H1 (cell line): ENCODE results near the gene CEP128. TPM values are rescaled to one million over a fixed set of nuclear protein-coding genes. Genes with fewer than 3 reads are reported as not detected.

Experiments
- CTCF ChIA-PET: fragments of 300-600 bp; sonication (Branson Sonifier 250); formaldehyde crosslinking; loops from one replicate; lab custom pipeline; 2021; ENCODE audit not compliant: partially characterized antibody; lab: Charles Lee
- POLR2A ChIA-PET: fragments of 300-600 bp; sonication (Branson Sonifier 250); formaldehyde crosslinking; loops from one replicate; lab custom pipeline; 2021; ENCODE audit warnings: inconsistent platforms; ENCODE audit not compliant: partially characterized antibody; lab: Charles Lee
- DNase-seq, 2 experiments: peaks; one replicate each; pipeline versions ENCODE4 v3.0.0 to v3.0.0-alpha.2; 2010 to 2022; ENCODE audit warnings: low spot score in 2 of 2, low read depth in 1 of 2, mixed read lengths in 1 of 2
- FAIRE-seq: peaks from 2 replicates; lab custom pipeline; 2011; peaks lifted over from hg19 to GRCh38; lab: Jason Lieb, UNC
- H2AFZ ChIP-seq: 2 replicates; pipeline ENCODE4 v1.8.1; 2012; ENCODE audit warnings: low read length, inconsistent platforms
- H2AK5ac ChIP-seq: 2 replicates; pipeline ENCODE4 v1.6.1; 2013; ENCODE audit warnings: low read depth, low read length
- H2BK120ac ChIP-seq: replicated peaks from 2 replicates; pipeline ENCODE3; 2013; ENCODE audit warnings: low read depth, low read length, inconsistent platforms
- H2BK12ac ChIP-seq: 2 replicates; pipeline ENCODE4 v1.6.1; 2013; ENCODE audit warnings: low read depth, low read length
- H2BK15ac ChIP-seq: 2 replicates; pipeline ENCODE4 v1.6.1; 2013; ENCODE audit warnings: low read length
- H2BK20ac ChIP-seq: 2 replicates; pipeline ENCODE4 v1.6.1; 2013; ENCODE audit warnings: low read length
- H2BK5ac ChIP-seq: 2 replicates; pipeline ENCODE4 v1.6.1; 2013; ENCODE audit warnings: low read depth, low read length
- H3K14ac ChIP-seq: 2 replicates; pipeline ENCODE4 v1.6.1; 2013; ENCODE audit warnings: inconsistent platforms; ENCODE audit not compliant: insufficient read length
- H3K18ac ChIP-seq: 2 replicates; pipeline ENCODE4 v1.6.1; 2013; ENCODE audit warnings: low read length; ENCODE audit errors: extremely low read depth
- H3K23ac ChIP-seq: 2 replicates; pipeline ENCODE4 v1.6.1; 2013; ENCODE audit warnings: inconsistent platforms; ENCODE audit not compliant: insufficient read length
- H3K23me2 ChIP-seq: 2 replicates; pipeline ENCODE4 v1.6.1; 2013; ENCODE audit warnings: low read depth, low read length
- H3K27ac ChIP-seq: 2 replicates; pipeline ENCODE4 v1.6.1; 2011; ENCODE audit warnings: low read depth, low read length, inconsistent platforms
- H3K27me3 ChIP-seq, 4 experiments: replicated peaks in 1 of 4; 1 replicate in 1 of 4; 2 replicates in 3 of 4; pipeline versions ENCODE4 v1.6.1 to v1.8.1; 2011 to 2013; ENCODE audit warnings: low read length in 3 of 4, mild to moderate bottlenecking in 3 of 4, inconsistent platforms in 2 of 4, mixed read lengths in 2 of 4, moderate library complexity in 1 of 4; ENCODE audit not compliant: control insufficient read depth in 3 of 4, insufficient read depth in 3 of 4; ENCODE audit errors: extremely low read depth in 1 of 4
- H3K36me3 ChIP-seq, 4 experiments: 2 replicates each; pipeline versions ENCODE4 v1.6.1 to v1.8.1; 2011 to 2013; ENCODE audit warnings: mild to moderate bottlenecking in 4 of 4, low read length in 3 of 4, moderate library complexity in 2 of 4, control low read depth in 1 of 4, inconsistent platforms in 1 of 4; ENCODE audit not compliant: insufficient read depth in 4 of 4, control insufficient read depth in 2 of 4
- H3K4ac ChIP-seq: replicated peaks from 2 replicates; pipeline ENCODE3; 2013; ENCODE audit warnings: low read length, low read depth, mixed read lengths, inconsistent platforms; ENCODE audit not compliant: insufficient read length
- H3K4me1 ChIP-seq, 4 experiments: replicated peaks in 1 of 4; 1 replicate in 1 of 4; 2 replicates in 3 of 4; pipeline versions ENCODE4 v1.6.1 to v1.8.1; 2011 to 2013; ENCODE audit warnings: low read length in 3 of 4, inconsistent platforms in 2 of 4, mixed read lengths in 1 of 4; ENCODE audit not compliant: insufficient read depth in 4 of 4, control insufficient read depth in 3 of 4
- H3K4me2 ChIP-seq, 2 experiments: 2 replicates each; pipeline versions ENCODE4 v1.6.1 to v1.8.1; 2011 to 2013; ENCODE audit warnings: low read depth in 2 of 2, low read length in 2 of 2, control low read depth in 1 of 2, inconsistent platforms in 1 of 2, mild to moderate bottlenecking in 1 of 2; ENCODE audit not compliant: insufficient read depth in 1 of 2
- H3K4me3 ChIP-seq, 4 experiments: fragments of 200-600, 300-600 bp in 1 of 4; sonication (generic), shearing (Covaris generic), sonication (Bioruptor Twin) in 1 of 4; 2 replicates each; pipeline versions ENCODE4 v1.5.1 to v1.8.1; 2011 to 2016; ENCODE audit warnings: low read length in 4 of 4, low read depth in 3 of 4, control low read depth in 2 of 4, inconsistent platforms in 2 of 4, mild to moderate bottlenecking in 2 of 4, mixed read lengths in 1 of 4, moderate library complexity in 1 of 4; ENCODE audit not compliant: insufficient read depth in 2 of 4; ENCODE audit errors: extremely low read depth in 1 of 4
- H3K56ac ChIP-seq: replicated peaks from 2 replicates; pipeline ENCODE3; 2013; ENCODE audit warnings: low read depth, mild to moderate bottlenecking, mixed read lengths, low read length, inconsistent platforms; ENCODE audit not compliant: insufficient read length
- H3K79me1 ChIP-seq: 2 replicates; pipeline ENCODE4 v1.6.1; 2013; ENCODE audit warnings: low read depth, low read length, control low read depth
- H3K79me2 ChIP-seq, 2 experiments: 2 replicates each; pipeline versions ENCODE4 v1.6.1 to v1.8.1; 2012 to 2013; ENCODE audit warnings: low read length in 2 of 2, mild to moderate bottlenecking in 2 of 2, inconsistent platforms in 1 of 2; ENCODE audit not compliant: insufficient read depth in 2 of 2, control insufficient read depth in 1 of 2
- H3K9ac ChIP-seq, 4 experiments: replicated peaks in 1 of 4; 1 replicate in 1 of 4; 2 replicates in 3 of 4; pipeline versions ENCODE4 v1.6.1 to v1.8.1; 2011 to 2013; ENCODE audit warnings: low read depth in 3 of 4, low read length in 3 of 4, control low read depth in 2 of 4, mild to moderate bottlenecking in 2 of 4, moderate library complexity in 2 of 4, inconsistent platforms in 1 of 4; ENCODE audit errors: extremely low read depth in 1 of 4
- H3K9me3 ChIP-seq, 2 experiments: 2 replicates each; pipeline versions ENCODE4 v1.6.1 to v1.8.1; 2012 to 2013; ENCODE audit warnings: mild to moderate bottlenecking in 2 of 2, moderate library complexity in 2 of 2, control low read depth in 1 of 2, inconsistent platforms in 1 of 2, low read depth in 1 of 2, low read length in 1 of 2, mixed read lengths in 1 of 2; ENCODE audit not compliant: insufficient read depth in 2 of 2
- H4K20me1 ChIP-seq, 2 experiments: replicated peaks in 1 of 2; 2 replicates each; pipeline versions ENCODE3 to v1.8.1; 2011 to 2013; ENCODE audit warnings: inconsistent platforms in 2 of 2, low read length in 2 of 2, mild to moderate bottlenecking in 1 of 2; ENCODE audit not compliant: insufficient read depth in 2 of 2, control insufficient read depth in 1 of 2
- H4K5ac ChIP-seq: 2 replicates; pipeline ENCODE4 v1.6.1; 2013; ENCODE audit warnings: low read length, low read depth, mixed read lengths, inconsistent platforms; ENCODE audit not compliant: insufficient read length
- H4K8ac ChIP-seq: 2 replicates; pipeline ENCODE4 v1.8.0; 2013; ENCODE audit warnings: mild to moderate bottlenecking, moderate library complexity, low read length, inconsistent platforms; ENCODE audit not compliant: insufficient read depth; ENCODE audit errors: extremely low read depth
- H4K91ac ChIP-seq: replicated peaks from 2 replicates; pipeline ENCODE3; 2013; ENCODE audit warnings: low read length, mixed read lengths, inconsistent platforms; ENCODE audit not compliant: insufficient read length
- BACH1 ChIP-seq: IDR thresholded peaks from 2 replicates; pipeline ENCODE4 v1.6.1; 2012; ENCODE audit warnings: low read length, improper control_type of control experiment
- BCL11A ChIP-seq, 2 experiments: IDR thresholded peaks; one replicate each; pipeline ENCODE4 v1.6.1; 2011; ENCODE audit warnings: low read depth in 2 of 2, low read length in 2 of 2, mild to moderate bottlenecking in 2 of 2
- EZH2 ChIP-seq: fragments of 200-600 bp; sonication (generic); IDR thresholded peaks from 2 replicates; pipeline ENCODE4 v1.7.1; 2012; ENCODE audit warnings: low read depth, mild to moderate bottlenecking, moderate library complexity, low read length, inconsistent platforms; ENCODE audit not compliant: severe bottlenecking
- JUND ChIP-seq: IDR thresholded peaks from 2 replicates; pipeline ENCODE4 v1.6.1; 2011; ENCODE audit warnings: mild to moderate bottlenecking, improper control_type of control experiment, low read length
- KDM1A ChIP-seq: fragments of 200-600, 300-600 bp; sonication (generic); IDR thresholded peaks from 2 replicates; pipeline ENCODE4 v1.7.1; 2016; ENCODE audit warnings: mild to moderate bottlenecking, low read length, borderline replicate concordance
- NANOG ChIP-seq: IDR thresholded peaks from 2 replicates; pipeline ENCODE4 v1.6.1; 2011; ENCODE audit warnings: low read length, low read depth, mild to moderate bottlenecking, inconsistent platforms; ENCODE audit not compliant: insufficient read depth, poor library complexity, severe bottlenecking
- SAP30 ChIP-seq: fragments of 300-600 bp; sonication (generic); IDR thresholded peaks from 2 replicates; pipeline ENCODE4 v1.7.1; 2012; ENCODE audit warnings: low read length, moderate library complexity, mild to moderate bottlenecking, inconsistent platforms; ENCODE audit not compliant: insufficient read depth, insufficient replicate concordance
- WGBS, 2 experiments: shearing (Covaris generic) in 1 of 2; methylation state at CpG; one replicate each; pipeline versions ENCODE4 v1.1.6 to v1.1.7; 2013 to 2015; ENCODE audit warnings: low lambda C conversion rate in 2 of 2, mixed read lengths in 2 of 2, inconsistent platforms in 1 of 2, low coverage in 1 of 2, missing lambda C conversion rate in 1 of 2; ENCODE audit not compliant: insufficient replicate concordance in 2 of 2, insufficient coverage in 1 of 2, insufficient read length in 1 of 2; ENCODE audit errors: extremely low coverage in 1 of 2, missing lambda C conversion rate in 1 of 2; 5-methylcytosine and 5-hydroxymethylcytosine counted together
- polyA plus RNA-seq, 7 experiments: library from polyadenylated mRNA; depleted of rRNA in 3 of 7; stranded (reverse) in 5 of 7; unstranded in 2 of 7; fragments of >200 nt in 5 of 7; fragments of 200-250 nt in 2 of 7; gene quantifications; 1 replicate in 5 of 7; 2 replicates in 1 of 7; 4 replicates in 1 of 7; pipeline versions ENCODE4 v1.2.1 to v1.2.3, GENCODE V29; 2011 to 2013; ENCODE audit warnings: missing spikeins in 2 of 7, mixed read lengths in 2 of 7
- total RNA-seq: library from RNA; stranded (reverse); fragmentation: NEBNext Ultra II Directional; extraction: Animal tissue kit (Norgen Biotek cat#: 25700); gene quantifications from 2 replicates; pipeline ENCODE4 v1.2.1, GENCODE V29; 2021
- TF ChIP-seq, protein P1 (sequence below): IDR thresholded peaks from 2 replicates; pipeline ENCODE4 v1.6.1; 2012; ENCODE audit warnings: inconsistent platforms

CEP128 gene
- total and polyA plus RNA-seq, 2 of the 8 experiments (the other 6 are each of a cell fraction or from before 2014, with no cell fraction given), result 1.9 to 17.0 TPM

GRCh38 chr14:80906946-80907345 is 34.6 kb downstream of the CEP128 start:
- Histone ChIP-seq H3K79me2 (no peaks in the 10 kb centered on the region), H2BK20ac (no peak overlapping the region), H3K23me2 (no peaks in the 10 kb centered on the region), H3K9me3 (no peaks in the 10 kb centered on the region), H3K79me1 (no peaks in the 10 kb centered on the region), H3K23ac (no peak overlapping the region), H4K91ac (no peak overlapping the region), H3K14ac (no peak overlapping the region), H3K4me1 (0 out of 7 replicates have a peak, but pooled peaks cover 0 to under 1% (median 0%) of the 10 kb centered on the region in 4 experiments), H2BK12ac (no peak overlapping the region), H3K9ac (no peak overlapping the region), H3K4me2 (no peak overlapping the region), H3K36me3 (no peaks in the 10 kb centered on the region), H3K4me3 (no peak overlapping the region), H2BK5ac (no peak overlapping the region), H2AK5ac (no peak overlapping the region), H3K27ac (no peak overlapping the region), H3K27me3 (no peaks in the 10 kb centered on the region), H2BK120ac (no peak overlapping the region), H3K56ac (no peak overlapping the region)
- WGBS, 2 experiments, result 84% methylated on average over 4 of the region's 4 CpGs; no CpG with 5 or more reads in 1 of the 2 experiments
- ChIA-PET CTCF (interaction anchor here (0.7 kb wide), 1 partner anchor 432 kb away, joined by 3 read pairs; no protein-coding TSS in a partner anchor), POLR2A (interaction anchor here (1.3 kb wide), 2 partner anchors 9 to 206 kb away, joined by 3 read pairs; no protein-coding TSS in a partner anchor)
- DNase-seq (no peak), FAIRE-seq (no peak)
- TF ChIP-seq BACH1, result no peak
- no peak for TF ChIP-seq NANOG
- TF ChIP-seq JUND, result no peak
- TF ChIP-seq KDM1A, result no peak
- TF ChIP-seq, protein P1, sequence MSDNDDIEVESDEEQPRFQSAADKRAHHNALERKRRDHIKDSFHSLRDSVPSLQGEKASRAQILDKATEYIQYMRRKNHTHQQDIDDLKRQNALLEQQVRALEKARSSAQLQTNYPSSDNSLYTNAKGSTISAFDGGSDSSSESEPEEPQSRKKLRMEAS, result no peak
- no peak for TF ChIP-seq EZH2
- no peak for TF ChIP-seq SAP30
- TF ChIP-seq BCL11A (IDR thresholded peaks at IDR 0.05; ENCODE audit: low read depth in 2 of 2, low read length in 2 of 2), result no peak
- TF ChIP-seq, all 59 proteins: peak for 0
- no peak overlapping the region for H2BK15ac ChIP-seq
- no peak overlapping the region for H4K5ac ChIP-seq
- H3K4ac ChIP-seq, result no peak overlapping the region
- H3K18ac ChIP-seq, result no peak overlapping the region
- H2AFZ ChIP-seq, result no peak overlapping the region
- H4K20me1 ChIP-seq, result no peaks in the 10 kb centered on the region
- no peak overlapping the region for H4K8ac ChIP-seq
